ENCODE results near the gene UGGT1.
"Not testable (repeated sequence)": the region's sequence is repeated elsewhere in the genome, so short reads cannot be mapped to it uniquely, and the experiment has no call there.

UGGT1 gene

GRCh38 chr2:128178149-128178649 lies 87.2 kb downstream of the UGGT1 start:
- DNase-seq: no peak

- DNase-seq: peak; percentile 41
Measured at GRCh38 chr2:128178650-128179460, 87.9 kb downstream of the UGGT1 start.

- no peak for DNase-seq
Measured at GRCh38 chr2:128179461-128179755, 88.4 kb downstream of the UGGT1 start.

GRCh38 chr2:128180031-128180430 lies 89.0 kb downstream of the UGGT1 start:
- no peak for DNase-seq

- no peak for DNase-seq
Measured at GRCh38 chr2:128185576-128185975, 94.6 kb downstream of the UGGT1 start.

- no peak for DNase-seq
Measured at GRCh38 chr2:128187032-128187654, 96.1 kb downstream of the UGGT1 start.

GRCh38 chr2:128195435-128195984 lies 104.5 kb downstream of the UGGT1 start:
- DNase-seq: no peak

GRCh38 chr2:128196026-128196425 lies 105.0 kb downstream of the UGGT1 start:
- no peak for DNase-seq

GRCh38 chr2:128196471-128196931 lies 105.5 kb downstream of the UGGT1 start:
- DNase-seq: no peak

- no peak for DNase-seq
Measured at GRCh38 chr2:128197059-128197458, 106.1 kb downstream of the UGGT1 start.

- DNase-seq: no peak
Measured at GRCh38 chr2:128198656-128199055, 107.7 kb downstream of the UGGT1 start.

- no peak for DNase-seq
Measured at GRCh38 chr2:128199141-128199540, 108.1 kb downstream of the UGGT1 start.

GRCh38 chr2:128202791-128203190 lies 111.8 kb downstream of the UGGT1 start:
- no peak for DNase-seq

- no peak for DNase-seq
Measured at GRCh38 chr2:128206245-128206644, 115.2 kb downstream of the UGGT1 start.

- DNase-seq: no peak
Measured at GRCh38 chr2:128208023-128208422, 117.0 kb downstream of the UGGT1 start.

- not testable (repeated sequence) for DNase-seq
Measured at GRCh38 chr2:128208631-128209324, 117.8 kb downstream of the UGGT1 start.

- DNase-seq: no peak
Measured at GRCh38 chr2:128214251-128214650, 123.3 kb downstream of the UGGT1 start.

- no peak for DNase-seq
Measured at GRCh38 chr2:128214866-128215460, 124.0 kb downstream of the UGGT1 start.

GRCh38 chr2:128215897-128216642 lies 125.1 kb downstream of the UGGT1 start:
- no peak for DNase-seq

GRCh38 chr2:128217671-128218070 lies 126.7 kb downstream of the UGGT1 start:
- DNase-seq: no peak

GRCh38 chr2:128219891-128220290 lies 128.9 kb downstream of the UGGT1 start:
- no peak for DNase-seq

GRCh38 chr2:128227862-128228261 lies 136.9 kb downstream of the UGGT1 start:
- no peak for DNase-seq
